GM12878 (cell line): ENCODE results near the gene SHC4.

Experiments
- EP300 ChIP-seq, 2 experiments: fragments of 150-350 bp in 1 of 2; IDR thresholded peaks; 2 replicates each; pipeline ENCODE4 v1.6.1; 2011 to 2012; ENCODE audit warnings: low read depth in 2 of 2, low read length in 2 of 2, borderline replicate concordance in 1 of 2, improper control_type of control experiment in 1 of 2, inconsistent platforms in 1 of 2; ENCODE audit not compliant: control insufficient read depth in 1 of 2
- RELA ChIP-seq: fragments of 450-650 bp; IDR thresholded peaks from 2 replicates; pipeline ENCODE4 v1.8.0; 2014; ENCODE audit warnings: borderline replicate concordance; ENCODE audit not compliant: partially characterized antibody
- TF ChIP-seq, protein P1 (sequence below), 3 experiments: IDR thresholded peaks in 2 of 3; conservative IDR thresholded peaks in 1 of 3; 2 replicates each; pipeline ENCODE4 v1.5.1; 2011; ENCODE audit warnings: low read depth in 3 of 3, low read length in 3 of 3, mild to moderate bottlenecking in 3 of 3, control low read depth in 2 of 3, moderate library complexity in 2 of 3, inconsistent platforms in 1 of 3, mixed read lengths in 1 of 3; ENCODE audit not compliant: control insufficient read depth in 2 of 3, insufficient read depth in 1 of 3; ENCODE audit errors: extremely low read depth in 1 of 3
- TF ChIP-seq, protein P2 (sequence below): IDR thresholded peaks from 2 replicates; pipeline ENCODE4 v1.6.1; 2012; ENCODE audit warnings: low read depth, low read length, improper control_type of control experiment
- TF ChIP-seq, protein P3 (sequence below): fragments of 450-650 bp; IDR thresholded peaks from 2 replicates; pipeline ENCODE4 v1.6.1; 2017; ENCODE audit warnings: low read depth, mild to moderate bottlenecking, moderate library complexity
- TF ChIP-seq, protein P4 (sequence below): fragments of 450-650 bp; conservative IDR thresholded peaks from 2 replicates; pipeline ENCODE4 v1.6.1; 2017; ENCODE audit warnings: mild to moderate bottlenecking, moderate library complexity

DNA sequence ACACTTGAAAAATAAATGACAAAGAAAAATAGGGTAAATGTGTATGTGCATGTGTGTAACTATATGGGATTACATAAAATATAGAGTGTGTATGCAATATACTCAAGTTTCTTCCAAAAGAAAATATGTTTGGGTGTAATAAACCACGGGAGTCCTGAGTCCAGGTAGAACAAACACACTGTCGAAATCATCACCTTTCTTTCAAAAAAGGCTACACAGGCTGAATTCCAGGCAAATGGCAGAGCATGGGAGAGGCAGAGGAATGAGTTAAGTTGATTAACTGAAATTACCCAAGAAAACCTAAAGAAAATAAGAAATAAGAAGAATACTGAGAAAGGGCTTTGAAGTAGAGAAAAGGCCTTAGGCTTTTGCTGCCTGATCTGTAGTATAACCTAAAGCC lies 179.0 kb downstream of the SHC4 start:
- TF ChIP-seq, protein P1, sequence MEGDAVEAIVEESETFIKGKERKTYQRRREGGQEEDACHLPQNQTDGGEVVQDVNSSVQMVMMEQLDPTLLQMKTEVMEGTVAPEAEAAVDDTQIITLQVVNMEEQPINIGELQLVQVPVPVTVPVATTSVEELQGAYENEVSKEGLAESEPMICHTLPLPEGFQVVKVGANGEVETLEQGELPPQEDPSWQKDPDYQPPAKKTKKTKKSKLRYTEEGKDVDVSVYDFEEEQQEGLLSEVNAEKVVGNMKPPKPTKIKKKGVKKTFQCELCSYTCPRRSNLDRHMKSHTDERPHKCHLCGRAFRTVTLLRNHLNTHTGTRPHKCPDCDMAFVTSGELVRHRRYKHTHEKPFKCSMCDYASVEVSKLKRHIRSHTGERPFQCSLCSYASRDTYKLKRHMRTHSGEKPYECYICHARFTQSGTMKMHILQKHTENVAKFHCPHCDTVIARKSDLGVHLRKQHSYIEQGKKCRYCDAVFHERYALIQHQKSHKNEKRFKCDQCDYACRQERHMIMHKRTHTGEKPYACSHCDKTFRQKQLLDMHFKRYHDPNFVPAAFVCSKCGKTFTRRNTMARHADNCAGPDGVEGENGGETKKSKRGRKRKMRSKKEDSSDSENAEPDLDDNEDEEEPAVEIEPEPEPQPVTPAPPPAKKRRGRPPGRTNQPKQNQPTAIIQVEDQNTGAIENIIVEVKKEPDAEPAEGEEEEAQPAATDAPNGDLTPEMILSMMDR (IDR thresholded peaks at IDR 0.05 in 2 of 3, conservative IDR thresholded peaks at IDR 0.05 in 1 of 3; ENCODE audit: control insufficient read depth in 2 of 3, extremely low read depth in 1 of 3, insufficient read depth in 1 of 3, low read depth in 3 of 3, low read length in 3 of 3), result no peak
- TF ChIP-seq, protein P2, sequence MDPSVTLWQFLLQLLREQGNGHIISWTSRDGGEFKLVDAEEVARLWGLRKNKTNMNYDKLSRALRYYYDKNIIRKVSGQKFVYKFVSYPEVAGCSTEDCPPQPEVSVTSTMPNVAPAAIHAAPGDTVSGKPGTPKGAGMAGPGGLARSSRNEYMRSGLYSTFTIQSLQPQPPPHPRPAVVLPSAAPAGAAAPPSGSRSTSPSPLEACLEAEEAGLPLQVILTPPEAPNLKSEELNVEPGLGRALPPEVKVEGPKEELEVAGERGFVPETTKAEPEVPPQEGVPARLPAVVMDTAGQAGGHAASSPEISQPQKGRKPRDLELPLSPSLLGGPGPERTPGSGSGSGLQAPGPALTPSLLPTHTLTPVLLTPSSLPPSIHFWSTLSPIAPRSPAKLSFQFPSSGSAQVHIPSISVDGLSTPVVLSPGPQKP, result no peak
- TF ChIP-seq RELA (no peak), EP300 (IDR thresholded peaks at IDR 0.05; ENCODE audit: borderline replicate concordance in 1 of 2, control insufficient read depth in 1 of 2, low read depth in 2 of 2, low read length in 2 of 2) (no peak)
- TF ChIP-seq, protein P3, sequence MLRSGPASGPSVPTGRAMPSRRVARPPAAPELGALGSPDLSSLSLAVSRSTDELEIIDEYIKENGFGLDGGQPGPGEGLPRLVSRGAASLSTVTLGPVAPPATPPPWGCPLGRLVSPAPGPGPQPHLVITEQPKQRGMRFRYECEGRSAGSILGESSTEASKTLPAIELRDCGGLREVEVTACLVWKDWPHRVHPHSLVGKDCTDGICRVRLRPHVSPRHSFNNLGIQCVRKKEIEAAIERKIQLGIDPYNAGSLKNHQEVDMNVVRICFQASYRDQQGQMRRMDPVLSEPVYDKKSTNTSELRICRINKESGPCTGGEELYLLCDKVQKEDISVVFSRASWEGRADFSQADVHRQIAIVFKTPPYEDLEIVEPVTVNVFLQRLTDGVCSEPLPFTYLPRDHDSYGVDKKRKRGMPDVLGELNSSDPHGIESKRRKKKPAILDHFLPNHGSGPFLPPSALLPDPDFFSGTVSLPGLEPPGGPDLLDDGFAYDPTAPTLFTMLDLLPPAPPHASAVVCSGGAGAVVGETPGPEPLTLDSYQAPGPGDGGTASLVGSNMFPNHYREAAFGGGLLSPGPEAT, result no peak
- TF ChIP-seq, protein P4, sequence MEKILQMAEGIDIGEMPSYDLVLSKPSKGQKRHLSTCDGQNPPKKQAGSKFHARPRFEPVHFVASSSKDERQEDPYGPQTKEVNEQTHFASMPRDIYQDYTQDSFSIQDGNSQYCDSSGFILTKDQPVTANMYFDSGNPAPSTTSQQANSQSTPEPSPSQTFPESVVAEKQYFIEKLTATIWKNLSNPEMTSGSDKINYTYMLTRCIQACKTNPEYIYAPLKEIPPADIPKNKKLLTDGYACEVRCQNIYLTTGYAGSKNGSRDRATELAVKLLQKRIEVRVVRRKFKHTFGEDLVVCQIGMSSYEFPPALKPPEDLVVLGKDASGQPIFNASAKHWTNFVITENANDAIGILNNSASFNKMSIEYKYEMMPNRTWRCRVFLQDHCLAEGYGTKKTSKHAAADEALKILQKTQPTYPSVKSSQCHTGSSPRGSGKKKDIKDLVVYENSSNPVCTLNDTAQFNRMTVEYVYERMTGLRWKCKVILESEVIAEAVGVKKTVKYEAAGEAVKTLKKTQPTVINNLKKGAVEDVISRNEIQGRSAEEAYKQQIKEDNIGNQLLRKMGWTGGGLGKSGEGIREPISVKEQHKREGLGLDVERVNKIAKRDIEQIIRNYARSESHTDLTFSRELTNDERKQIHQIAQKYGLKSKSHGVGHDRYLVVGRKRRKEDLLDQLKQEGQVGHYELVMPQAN, result no peak
